HG02885 (cell line): Measurements from ENCODE around the gene PARS2.

Experiments
- ATAC-seq: cut with Tn5 transposase; IDR thresholded peaks from one replicate; pipeline ENCODE4 v1.9.1; 2021; ENCODE audit warnings: mild to moderate bottlenecking; ENCODE audit not compliant: unreplicated experiment, poor library complexity

The PARS2 gene

DNA sequence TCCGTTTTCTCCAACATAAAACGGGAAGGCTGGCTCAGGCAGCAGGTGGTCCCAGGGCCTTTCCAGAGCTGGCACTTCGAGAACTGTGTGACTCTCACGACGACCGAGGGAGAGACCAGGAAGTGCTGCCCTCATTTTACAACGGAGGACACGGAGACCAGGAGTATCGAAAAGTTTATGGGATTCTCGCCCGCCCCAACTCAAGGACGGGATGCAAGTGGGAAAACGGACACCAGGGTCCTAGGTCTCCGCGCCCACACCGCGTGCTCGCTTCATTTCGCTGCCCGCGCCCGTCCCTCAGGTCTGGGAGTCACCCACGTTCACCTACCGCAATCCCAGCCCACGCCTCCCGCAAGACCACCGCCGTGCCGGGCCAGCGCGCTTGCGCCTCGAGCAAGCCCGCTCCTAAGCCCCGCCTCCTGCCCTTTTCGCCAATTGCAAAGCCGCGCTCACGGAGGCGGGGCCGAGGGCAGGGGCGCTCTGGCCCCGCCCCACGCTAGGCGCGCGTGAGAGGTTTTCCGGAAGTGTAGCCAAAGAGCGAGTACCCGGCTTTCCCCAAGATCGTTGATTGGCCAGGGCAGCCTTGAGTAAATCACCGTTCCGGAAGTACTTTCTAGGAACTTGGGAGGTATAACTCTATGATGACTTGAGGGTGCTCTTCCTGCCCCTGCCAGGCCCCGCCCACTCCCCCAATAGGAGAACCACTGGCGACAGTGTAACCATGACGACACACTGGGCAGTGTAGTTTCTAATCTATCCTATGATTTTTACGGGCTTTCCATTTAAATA is at the start of gene PARS2:
TSS of gene PARS2 (minus strand) at position 391 of the 789 bp plus-strand sequence. CDS start 5,362 bp downstream, outside the sequence.
- ATAC-seq, result peak; percentile 95

DNA sequence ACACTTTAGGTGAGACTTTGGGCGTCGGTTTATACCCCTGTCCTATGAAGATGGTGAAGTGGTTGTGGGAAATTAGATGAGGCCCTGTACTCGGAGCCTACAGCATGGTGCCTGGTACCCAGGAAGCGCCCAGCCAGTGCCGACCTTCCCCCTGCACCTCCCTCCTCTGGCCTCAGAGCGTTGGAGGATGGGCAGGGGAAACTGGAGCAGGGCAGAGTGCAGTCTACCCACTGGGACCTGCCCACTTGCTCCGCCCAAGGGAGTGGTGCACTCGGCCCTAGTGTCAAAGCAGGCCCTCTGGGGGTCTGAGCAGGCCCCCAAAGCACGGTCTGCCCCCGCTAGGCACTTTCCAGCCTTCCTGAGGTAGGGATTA is 49.8 kb upstream of the PARS2 start:
- ATAC-seq, result no peak

GRCh38 chr1:54813485-54814125 is 49.3 kb upstream of the PARS2 start:
- peak; percentile 32 for ATAC-seq

GRCh38 chr1:54812801-54813484 is 48.6 kb upstream of the PARS2 start:
- peak; percentile 61 for ATAC-seq

DNA sequence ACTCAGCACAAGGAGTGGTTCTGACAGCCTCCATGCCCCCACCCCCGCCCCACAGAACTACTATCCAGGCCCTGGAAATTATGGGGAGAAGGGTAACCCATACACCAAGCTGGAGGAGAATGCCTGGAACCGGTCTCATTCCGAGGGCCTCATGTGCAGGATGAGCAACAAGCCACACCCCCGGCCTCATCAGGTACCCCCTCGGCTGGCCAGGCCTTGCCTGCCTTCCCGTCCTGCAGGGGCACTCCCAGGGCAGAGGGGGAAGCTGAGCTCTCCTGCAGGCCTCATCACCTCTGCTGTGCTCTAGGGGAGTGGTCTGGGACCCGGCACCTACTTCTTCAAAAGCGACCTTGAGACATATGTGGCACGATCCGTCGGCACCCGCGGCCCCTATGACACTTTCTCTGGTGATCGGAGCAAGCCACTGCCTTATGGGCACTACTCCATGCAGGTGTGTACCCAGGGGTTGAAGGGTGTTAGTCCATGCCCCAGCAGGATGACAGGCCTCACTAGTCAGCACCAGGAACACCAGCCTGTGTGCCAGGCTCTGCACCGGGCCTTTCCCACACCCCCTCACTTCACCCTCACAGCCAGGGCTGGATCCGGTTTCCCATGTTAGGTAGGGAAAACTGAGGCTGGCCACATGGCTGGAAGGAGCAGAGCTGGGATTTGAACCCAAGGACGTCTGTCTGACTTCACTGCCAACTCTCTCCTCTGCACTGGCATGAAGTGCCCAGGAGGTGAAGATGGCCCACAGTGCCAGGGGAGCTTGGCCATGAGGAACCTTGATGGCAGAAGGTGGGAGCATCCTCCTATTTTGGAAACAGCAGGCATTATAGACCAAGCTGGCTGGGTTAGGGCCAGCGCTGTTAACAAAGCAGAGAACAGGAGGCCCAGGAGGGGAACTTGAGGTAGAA is 47.7 kb upstream of the PARS2 start:
- ATAC-seq, result no peak

DNA sequence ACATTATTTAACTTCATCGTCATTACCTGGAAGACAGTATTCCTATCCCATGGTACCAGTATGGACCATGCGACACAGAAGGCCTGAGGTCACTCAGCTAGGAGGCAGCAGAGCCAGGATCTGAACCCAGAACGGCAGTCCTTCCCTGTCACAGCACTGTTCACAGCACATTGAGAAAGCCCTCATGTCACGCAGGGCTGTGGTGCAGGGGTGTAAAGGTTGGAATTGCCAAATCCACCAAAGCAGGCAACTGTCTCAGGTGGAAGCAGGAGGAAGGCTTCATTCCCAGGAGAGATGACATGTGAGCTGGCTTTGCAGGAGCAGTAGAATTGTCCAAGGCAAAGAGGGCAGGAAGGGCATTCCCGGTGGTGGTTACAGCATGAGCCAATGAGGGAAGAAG is 46.7 kb upstream of the PARS2 start:
- no peak for ATAC-seq

DNA sequence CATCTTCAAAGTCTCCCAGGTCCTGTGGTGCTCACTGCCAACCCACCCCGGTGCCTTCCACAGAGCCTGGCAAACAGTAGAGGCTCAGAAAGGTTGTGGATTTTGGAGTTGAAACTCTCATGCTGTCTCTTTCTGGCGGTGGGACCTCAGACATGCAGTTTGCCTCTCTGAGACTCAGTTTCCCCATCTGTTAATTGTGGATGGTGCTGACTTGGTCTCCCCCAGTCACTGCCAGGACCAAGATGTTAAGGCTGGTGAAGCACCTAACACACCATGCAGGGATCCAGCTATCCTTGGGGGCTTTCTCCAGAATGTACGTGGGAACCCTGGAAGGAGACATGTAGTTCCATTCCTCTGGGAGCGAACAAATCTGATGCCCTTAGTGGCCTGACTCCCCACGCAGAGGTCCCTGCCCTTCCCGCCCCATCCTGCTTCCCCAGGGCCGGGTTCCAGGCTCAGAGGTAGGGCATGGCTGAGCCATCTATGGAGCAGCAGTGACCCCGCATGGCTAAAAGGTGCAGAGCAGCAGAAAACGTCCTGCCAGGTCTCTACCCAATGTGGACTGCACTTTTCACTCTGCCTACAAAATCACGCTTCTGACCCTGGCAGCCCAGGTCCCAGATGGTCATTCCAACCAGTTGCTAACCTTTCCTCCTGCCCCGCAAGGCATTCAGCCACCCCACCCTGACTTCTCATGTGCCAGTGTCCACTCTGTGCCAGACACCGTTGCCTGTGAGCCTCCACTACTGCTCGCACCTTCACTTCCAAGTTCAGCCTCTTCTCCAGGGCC is 46.0 kb upstream of the PARS2 start:
- ATAC-seq, result peak; percentile 69

- ATAC-seq, result no peak
These were observed 45.3 kb upstream of the PARS2 start for GRCh38 chr1:54809496-54810074.

GRCh38 chr1:54808443-54809207 is 44.3 kb upstream of the PARS2 start:
- no peak for ATAC-seq

DNA sequence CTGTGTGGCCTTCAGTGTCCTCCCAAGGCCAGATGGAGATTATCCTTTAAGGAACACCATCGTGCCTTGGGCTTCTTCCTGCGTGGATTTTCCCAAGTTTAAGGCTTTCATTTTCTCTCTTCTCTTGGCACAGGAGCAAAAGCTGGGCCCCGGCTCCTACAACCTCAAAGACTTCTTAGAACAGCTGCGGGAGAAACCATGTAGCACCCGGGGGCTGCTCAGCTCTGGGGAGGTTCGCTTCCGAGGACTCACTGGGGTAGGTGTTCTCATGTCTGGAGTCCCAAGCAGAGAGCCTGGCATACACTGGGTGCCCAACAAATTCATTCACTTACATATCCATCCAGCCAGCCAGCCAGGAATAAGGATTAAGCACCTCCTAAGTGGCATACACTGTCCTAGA is 43.4 kb upstream of the PARS2 start:
- no peak for ATAC-seq

- ATAC-seq, result no peak
These were observed 42.7 kb upstream of the PARS2 start for GRCh38 chr1:54806931-54807611.

GRCh38 chr1:54805981-54806381 is 41.7 kb upstream of the PARS2 start:
- ATAC-seq, result no peak

DNA sequence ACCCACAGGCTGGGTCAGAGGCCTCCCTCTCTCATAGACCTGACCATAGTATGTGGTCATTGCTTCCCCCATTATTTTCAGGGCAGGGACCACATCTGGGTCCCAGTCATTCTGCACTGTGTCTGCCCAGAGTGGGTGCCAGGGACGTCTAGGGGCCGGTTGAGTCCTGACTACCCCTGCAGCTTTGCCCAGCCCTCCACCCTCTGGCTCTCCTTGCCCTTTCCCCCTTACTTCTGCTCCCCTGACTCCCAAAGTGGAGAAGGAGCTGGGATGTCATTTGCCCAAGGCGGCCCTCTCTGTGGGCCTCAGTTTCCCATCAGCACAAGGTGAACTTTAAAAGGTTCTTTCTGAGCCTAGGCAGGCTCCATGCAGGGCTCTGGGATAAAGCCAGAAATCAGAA is 41.1 kb upstream of the PARS2 start:
- ATAC-seq, result no peak

DNA sequence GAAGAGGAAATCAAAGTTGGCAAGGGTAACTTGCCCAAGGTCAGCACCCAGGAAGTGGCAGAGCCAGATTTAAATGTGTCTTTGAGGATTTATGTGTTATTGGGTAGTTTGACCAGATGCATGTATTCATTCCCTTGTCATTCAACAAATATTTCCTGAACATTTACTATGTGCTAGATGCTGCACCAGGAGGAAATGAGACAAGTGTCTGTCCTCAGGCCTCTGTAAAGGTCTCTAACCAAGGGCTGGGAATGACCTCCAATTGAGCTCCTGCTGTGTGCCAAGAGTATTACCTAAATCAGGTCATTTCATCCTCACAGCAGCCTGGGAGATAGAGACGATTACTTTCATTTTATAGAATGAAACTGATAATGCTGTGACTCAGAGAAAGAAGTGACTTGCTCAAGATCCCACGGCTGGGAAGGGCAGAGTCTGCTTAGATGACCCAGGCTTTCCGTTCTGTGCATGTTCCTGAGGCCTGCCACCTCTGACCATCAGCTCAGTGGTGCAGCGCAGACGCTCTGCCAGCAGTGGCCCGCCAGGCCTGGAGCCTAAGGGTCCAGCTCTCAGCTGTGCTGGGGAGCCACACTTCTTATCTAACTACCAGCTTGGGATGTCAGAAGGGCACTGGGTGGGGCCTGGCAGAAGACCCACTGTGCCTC is 40.3 kb upstream of the PARS2 start:
- ATAC-seq, result no peak

DNA sequence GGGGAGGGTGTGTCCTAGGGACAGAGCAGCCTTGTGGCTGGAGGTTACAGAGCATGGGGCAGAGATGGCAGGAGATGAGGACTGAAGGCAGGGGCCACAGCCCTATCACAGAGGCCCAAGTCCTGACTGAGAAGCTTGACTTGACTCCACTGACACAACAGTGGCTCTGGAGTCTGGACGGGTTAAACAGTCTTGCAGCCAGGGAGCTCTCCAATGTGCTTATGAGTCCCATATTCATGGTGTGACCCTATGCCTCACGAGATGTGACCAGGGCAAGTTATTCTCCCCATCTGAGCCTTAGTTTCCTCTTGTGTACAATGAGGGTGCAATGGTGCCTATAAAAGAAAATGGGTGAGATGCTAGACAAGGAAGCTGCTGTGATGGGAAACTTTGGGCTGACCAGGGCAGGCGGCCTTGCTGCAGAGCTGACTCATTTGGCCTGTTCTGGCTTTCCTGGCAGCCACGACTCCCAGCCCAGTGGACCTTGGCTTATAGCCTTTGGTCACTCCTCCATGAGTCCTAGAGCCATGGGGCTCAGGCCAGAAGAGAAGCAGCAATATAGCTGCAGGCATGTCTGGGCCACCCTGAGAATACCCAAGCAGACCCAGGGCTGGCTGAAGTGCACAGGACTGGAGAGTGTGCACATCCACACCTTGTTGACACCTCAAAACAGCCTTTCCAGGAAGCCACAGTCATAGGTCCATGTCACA is 39.6 kb upstream of the PARS2 start:
- no peak for ATAC-seq

DNA sequence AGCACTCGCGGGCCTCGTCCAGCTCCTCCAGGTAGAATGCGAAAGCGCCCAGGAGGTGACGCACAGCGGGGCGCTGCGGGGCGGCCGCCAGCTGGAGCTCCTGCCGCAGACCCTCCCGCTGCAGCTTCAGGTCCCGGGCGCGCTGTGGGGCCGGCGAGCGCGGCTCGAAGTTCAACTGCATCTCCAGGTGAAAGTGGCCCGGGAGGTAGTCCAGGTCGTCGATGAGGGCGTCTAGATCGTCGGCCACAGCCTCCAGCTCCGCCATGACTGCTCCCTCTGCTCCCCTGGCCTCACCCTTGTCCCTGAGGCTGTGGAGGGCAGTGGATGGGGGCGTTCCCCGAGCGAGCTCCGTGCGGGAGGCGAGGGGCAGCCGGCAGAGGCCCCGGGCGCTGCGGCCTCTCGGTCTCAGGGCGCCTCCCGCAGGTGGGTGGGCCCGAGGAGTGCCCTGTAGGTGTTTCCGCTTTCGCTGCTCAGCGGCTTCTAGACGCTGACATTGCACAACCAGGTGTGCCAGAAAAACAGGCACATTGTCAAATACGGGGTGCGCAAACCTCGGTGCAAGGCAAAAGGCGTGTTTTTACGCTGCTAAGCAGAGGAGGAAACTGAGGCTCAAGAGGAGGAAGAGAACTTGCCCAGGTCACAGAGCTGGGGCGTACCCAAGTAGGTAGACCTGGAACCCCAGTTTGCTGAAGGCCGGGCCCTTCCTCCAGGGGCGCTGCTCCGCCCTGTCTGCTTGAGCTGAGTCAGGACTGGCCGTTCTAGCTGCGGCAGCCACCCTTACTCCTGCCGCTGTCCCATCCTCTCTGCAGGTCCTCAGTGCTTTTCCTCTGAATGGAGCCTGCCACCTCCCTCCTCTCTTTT is 36.8 kb upstream of the PARS2 start, which contains the start of gene TTC22:
TSS of gene TTC22 (minus strand) at position 425 of the 861 bp plus-strand sequence. CDS start at position 265, 160 bp downstream.
- ATAC-seq, result peak; percentile 63
